Kidney epithelial cell (primary cell): ENCODE results near the gene APOL3. TPM values are rescaled to one million over a fixed set of nuclear protein-coding genes. Genes with fewer than 3 reads are reported as not detected.
"Not testable (repeated sequence)": the region's sequence is repeated elsewhere in the genome, so short reads cannot be mapped to it uniquely, and the experiment has no call there.

Experiments used
- DNase-seq: peaks from one replicate; pipeline ENCODE4 v3.0.0-alpha.2; 2010; ENCODE audit warnings: low read depth
- H3K27me3 ChIP-seq: 2 replicates; pipeline ENCODE4 v1.6.0; 2011; ENCODE audit warnings: low read length; ENCODE audit not compliant: control insufficient read depth, insufficient read depth
- H3K36me3 ChIP-seq: 2 replicates; pipeline ENCODE4 v1.5.1; 2011; ENCODE audit warnings: low read length; ENCODE audit not compliant: control insufficient read depth, insufficient read depth
- H3K4me3 ChIP-seq: 2 replicates; pipeline ENCODE4 v1.5.1; 2011; ENCODE audit warnings: low read depth, mild to moderate bottlenecking, control low read depth, low read length
- total RNA-seq: library from RNA; depleted of rRNA; stranded (reverse); fragments of >200 nt; gene quantifications from 2 replicates; pipeline ENCODE4 v1.2.3, GENCODE V29; 2015
- TF ChIP-seq, protein P1 (sequence below): IDR thresholded peaks from 2 replicates; pipeline ENCODE4 v1.5.1; 2011; ENCODE audit warnings: mild to moderate bottlenecking, moderate library complexity, low read length, control low read depth, inconsistent platforms; ENCODE audit not compliant: insufficient read depth, poor library complexity, severe bottlenecking

The APOL3 gene
- total RNA-seq, 1 donor from 2014 or later = 4.4 TPM

DNA sequence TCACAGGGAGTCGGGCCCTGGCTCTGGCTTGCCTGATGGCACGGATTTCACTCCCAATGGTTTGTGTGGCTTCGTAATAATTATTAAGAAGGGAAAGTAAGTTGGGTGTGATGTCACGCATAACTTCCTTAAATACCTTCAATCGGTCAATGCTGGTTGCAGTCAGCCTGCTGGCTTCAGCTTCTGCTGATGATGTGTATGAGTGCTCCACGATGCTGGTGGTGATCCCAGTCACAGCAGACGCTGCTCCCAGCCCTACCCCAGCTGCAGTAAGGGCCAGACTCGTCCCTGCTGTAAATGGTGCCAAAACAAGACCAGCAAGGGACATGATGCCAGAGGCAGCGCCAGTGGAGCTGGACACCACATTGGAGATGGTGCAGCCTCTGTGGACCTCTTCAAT, 19.1 kb downstream of the APOL3 start:
- TF ChIP-seq, protein P1, sequence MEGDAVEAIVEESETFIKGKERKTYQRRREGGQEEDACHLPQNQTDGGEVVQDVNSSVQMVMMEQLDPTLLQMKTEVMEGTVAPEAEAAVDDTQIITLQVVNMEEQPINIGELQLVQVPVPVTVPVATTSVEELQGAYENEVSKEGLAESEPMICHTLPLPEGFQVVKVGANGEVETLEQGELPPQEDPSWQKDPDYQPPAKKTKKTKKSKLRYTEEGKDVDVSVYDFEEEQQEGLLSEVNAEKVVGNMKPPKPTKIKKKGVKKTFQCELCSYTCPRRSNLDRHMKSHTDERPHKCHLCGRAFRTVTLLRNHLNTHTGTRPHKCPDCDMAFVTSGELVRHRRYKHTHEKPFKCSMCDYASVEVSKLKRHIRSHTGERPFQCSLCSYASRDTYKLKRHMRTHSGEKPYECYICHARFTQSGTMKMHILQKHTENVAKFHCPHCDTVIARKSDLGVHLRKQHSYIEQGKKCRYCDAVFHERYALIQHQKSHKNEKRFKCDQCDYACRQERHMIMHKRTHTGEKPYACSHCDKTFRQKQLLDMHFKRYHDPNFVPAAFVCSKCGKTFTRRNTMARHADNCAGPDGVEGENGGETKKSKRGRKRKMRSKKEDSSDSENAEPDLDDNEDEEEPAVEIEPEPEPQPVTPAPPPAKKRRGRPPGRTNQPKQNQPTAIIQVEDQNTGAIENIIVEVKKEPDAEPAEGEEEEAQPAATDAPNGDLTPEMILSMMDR = no peak
- no peak for DNase-seq

DNA sequence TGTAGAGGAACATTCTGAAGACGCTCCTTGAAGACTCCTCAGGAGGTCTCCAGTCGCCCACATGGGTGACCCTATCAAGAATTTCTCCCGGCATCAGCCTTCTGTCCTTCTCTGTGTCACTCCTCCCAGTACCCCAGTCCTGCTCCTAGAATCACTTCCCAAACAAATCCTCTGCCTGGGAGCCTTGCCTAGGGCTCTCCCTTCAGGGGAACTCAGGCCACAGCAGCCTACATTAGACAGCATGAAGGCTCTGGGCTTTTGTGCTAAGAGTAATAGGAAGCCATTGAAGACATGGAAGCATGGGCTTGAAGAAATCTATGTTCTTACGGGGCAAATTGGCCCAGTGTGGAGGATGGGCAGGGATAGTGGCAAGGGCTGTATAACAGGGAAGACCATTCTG, 21.8 kb downstream of the APOL3 start:
- H3K4me3 ChIP-seq, H3K36me3 ChIP-seq, DNase-seq, H3K27me3 ChIP-seq: not testable (repeated sequence)

More for the DNA sequence above, 19.1 kb downstream of the APOL3 start:
- Histone ChIP-seq H3K27me3 (peaks cover 6% of the 10 kb centered on the region), H3K36me3 (no peaks in the 10 kb centered on the region), H3K4me3 (no peak overlapping the region)

DNA sequence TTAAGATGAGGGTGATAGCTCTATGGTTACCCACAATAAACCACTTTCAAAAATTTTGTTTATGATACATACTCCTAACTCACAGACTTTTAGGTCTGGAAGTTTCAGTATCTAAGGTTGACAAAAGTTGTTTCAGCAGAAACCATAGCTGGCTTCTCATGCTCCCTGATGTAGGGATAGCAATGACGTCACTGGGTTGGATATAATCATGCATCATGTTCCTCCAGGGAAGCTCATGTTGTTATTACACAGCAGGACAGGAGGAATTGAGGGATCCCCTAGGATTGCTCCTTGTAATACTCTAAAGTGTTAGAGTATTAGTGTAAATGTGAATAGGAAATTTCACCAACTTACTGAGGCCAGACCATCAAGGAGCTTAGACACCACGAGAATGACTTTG, 23.6 kb downstream of the APOL3 start:
- TF ChIP-seq, protein P1 = no peak
- no peaks in the 10 kb centered on the region for H3K27me3 ChIP-seq

DNA sequence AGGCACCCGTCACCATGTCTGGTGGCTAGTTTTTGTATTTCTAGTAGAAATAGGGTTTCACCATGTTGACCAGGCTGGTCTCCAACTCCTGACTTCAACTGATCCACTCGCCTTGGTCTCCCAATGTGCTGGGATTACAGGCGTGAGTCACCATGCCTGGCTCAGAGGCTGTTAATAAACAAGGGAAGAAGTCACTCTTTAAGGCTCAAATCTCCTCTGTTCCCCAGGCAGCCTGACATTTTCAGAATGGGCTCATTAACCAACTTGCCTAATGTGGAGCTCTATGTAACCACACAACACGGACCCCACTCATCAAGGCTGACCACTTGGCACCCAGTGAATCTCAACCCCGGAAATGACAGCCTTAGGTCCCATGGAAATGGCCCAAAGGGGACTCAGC, 24.1 kb downstream of the APOL3 start:
- DNase-seq = no peak
- H3K4me3 ChIP-seq = no peak overlapping the region
- no peaks in the 10 kb centered on the region for H3K27me3 ChIP-seq
- TF ChIP-seq, protein P1 = no peak
- no peaks in the 10 kb centered on the region for H3K36me3 ChIP-seq

More for the DNA sequence above, 23.6 kb downstream of the APOL3 start:
- Histone ChIP-seq H3K36me3 (no peaks in the 10 kb centered on the region), H3K4me3 (no peak overlapping the region)
- DNase-seq = no peak

DNA sequence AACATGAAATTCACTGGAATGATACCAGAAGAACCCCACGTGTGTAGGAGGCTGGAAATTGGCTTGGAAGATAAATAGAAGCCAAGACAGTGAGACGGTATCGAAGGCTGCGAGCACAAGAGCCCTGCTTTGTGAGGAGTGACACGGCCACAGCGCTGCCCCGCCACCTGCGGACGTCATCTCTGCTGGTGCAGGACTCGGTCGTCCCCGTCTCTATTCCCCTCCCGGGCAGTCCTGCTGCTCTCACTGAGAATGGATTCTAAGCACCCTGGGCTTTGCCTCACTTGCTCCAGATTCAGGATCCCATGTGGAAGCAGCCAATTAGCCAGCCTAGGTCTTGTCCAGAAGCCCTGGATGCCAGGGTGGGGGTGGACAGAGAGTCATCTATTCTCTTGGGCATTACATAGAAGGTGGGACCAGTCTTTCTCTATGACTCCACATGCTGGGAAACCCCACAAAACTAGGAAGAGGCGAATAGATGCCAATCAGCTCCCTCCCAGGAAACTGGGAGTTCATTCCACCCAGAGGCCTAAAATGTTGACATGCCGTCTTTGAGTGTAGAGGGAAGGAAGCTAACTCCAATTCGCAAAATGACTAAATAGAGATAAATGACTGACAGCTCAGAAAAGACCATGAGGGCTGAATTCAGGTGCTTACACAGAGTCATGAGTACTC, 25.1 kb downstream of the APOL3 start:
- Histone ChIP-seq H3K27me3 (no peaks in the 10 kb centered on the region), H3K4me3 (no peak overlapping the region), H3K36me3 (no peaks in the 10 kb centered on the region)
- TF ChIP-seq, protein P1 = no peak
- DNase-seq = no peak

DNA sequence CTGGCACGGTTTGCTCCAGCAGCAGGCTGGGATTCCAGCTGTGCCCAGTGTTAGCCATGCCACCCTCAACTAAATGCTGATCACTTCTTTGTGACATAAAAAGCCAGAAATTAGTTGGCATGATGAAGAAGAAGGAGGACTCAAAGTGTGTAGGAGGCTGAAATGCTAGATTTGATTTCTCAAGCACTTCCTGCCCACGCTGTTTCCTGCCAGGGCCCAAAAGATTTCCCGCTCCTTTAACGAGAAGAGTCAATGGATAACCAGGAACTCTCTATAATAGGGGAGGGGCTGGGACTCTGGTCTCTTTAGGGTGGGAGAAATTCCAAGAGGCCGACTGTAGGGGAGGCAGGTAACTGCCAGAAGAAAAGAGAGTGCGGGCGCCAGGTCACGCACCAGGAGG, 26.4 kb downstream of the APOL3 start:
- TF ChIP-seq, protein P1 = no peak
- H3K27me3 ChIP-seq = peaks cover 2% of the 10 kb centered on the region
- H3K36me3 ChIP-seq = no peaks in the 10 kb centered on the region
- no peak overlapping the region for H3K4me3 ChIP-seq
- no peak for DNase-seq
